Stimulated activated naive CD4-positive, alpha-beta T cell treated with Interleukin-2 at 50 U/mL for 16 hours (primary cell): ENCODE data around the gene L3HYPDH.

Experiments
- DNase-seq: peaks from one replicate; lab custom pipeline; 2025; lab: John Stamatoyannopoulos, UW

The L3HYPDH gene

GRCh38 chr14:59425322-59425935 lies 58.8 kb downstream of the L3HYPDH start:
- no peak for DNase-seq

DNA sequence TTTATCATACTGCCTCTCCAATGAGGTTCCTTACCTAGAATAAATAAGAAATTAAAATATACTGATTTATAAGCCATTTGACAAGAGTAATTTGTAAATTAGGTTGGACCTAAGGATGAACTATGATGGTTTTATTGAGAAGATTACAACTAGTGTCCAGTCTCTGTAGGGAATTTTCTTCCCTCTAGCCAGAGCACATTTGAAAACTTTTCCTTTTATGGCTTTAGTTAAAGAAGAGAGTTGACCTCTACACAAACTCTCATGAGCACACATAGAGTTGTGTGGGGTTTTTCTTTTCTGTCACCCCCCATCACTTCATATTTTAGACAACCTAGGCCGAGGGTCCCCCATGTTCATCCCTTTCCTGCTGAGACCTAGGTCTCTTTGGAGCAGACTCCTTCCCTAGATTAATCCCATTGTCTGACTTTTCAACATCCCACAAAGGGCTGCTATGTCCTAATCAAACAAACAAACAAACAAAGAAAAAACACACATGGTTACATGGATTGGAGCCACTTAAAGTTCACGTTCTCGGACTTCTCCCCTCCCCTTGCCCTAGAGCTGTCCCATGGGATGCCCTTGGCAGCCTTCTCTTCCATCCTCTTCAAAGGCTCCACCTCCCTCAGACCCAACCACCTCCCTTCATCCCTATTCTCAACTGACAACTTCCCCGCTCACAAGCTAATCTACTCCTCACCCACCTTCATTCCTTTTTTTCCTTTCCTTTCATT lies 59.7 kb downstream of the L3HYPDH start:
- no peak for DNase-seq
